NCI-H226 (cell line): Measurements from ENCODE around the gene SUPT6H.
"Not testable (repeated sequence)": the region's sequence is repeated elsewhere in the genome, so short reads cannot be mapped to it uniquely, and the experiment has no call there.

Experiments used
- DNase-seq: peaks from one replicate; pipeline ENCODE4 v3.0.0-alpha.2; 2015

Gene SUPT6H

DNA sequence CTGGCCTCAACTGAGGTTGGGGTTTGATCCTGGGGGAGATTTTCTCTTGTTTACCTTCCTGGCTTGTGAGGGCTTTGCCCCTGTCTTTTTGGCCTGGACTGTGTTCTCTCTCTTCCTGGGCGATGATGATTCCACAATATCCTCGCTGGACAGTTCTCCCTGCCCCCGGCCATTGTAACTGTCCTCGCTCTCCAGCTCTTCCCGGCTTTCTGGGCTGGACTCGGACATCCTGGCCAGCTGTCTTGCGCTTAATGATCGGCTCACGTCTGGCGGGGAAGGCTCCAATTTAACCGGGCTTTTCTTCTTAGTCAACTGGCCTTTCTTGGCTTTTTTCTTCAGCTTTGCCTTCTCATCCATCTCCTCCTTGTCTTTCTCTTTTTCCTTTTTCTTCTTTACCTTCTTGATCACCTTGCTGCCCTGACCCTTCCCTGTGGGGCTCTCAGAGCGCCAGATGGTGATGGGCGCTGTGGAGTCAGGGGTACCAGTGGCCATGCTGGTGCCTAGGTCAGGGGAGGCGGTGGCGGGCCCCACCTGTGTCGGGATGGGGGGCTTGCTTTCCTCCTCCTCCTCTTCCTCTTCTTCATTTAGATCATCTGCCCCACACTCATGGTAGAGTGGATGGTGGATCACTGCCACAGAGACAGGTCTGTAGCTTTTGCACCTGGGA, 41.7 kb downstream of the SUPT6H start:
- no peak for DNase-seq

DNA sequence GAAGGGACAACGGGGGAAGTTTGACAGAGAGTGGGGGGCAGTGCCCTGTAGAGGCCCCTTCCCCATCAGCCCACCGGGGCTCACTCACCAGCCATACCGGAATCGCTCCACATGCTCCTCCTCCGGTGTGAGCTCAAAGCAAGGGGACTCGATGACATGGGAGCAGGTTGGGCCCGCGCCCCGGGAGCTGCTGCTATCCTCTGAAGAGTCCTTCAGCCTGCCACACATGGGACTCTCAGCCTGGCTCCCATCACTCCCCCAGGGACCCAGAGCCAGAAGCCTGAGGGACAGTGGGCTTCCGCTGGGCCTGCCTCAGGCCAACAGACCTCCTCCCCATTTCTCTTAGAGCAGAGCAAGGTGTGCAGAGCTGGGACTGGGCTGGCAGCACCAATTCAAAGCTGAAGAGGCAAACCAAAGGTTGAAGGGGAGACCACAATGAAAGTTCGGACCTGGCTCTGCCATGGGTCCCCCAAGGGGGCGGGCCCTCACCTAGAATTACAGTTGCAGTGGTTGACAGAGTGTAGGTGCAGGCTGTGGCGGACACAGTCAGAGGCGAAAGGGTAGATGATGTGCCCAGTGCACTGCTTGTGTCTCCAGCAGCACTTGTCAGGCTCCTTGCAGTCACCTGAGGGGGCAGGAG, 42.3 kb downstream of the SUPT6H start:
- no peak for DNase-seq

DNA sequence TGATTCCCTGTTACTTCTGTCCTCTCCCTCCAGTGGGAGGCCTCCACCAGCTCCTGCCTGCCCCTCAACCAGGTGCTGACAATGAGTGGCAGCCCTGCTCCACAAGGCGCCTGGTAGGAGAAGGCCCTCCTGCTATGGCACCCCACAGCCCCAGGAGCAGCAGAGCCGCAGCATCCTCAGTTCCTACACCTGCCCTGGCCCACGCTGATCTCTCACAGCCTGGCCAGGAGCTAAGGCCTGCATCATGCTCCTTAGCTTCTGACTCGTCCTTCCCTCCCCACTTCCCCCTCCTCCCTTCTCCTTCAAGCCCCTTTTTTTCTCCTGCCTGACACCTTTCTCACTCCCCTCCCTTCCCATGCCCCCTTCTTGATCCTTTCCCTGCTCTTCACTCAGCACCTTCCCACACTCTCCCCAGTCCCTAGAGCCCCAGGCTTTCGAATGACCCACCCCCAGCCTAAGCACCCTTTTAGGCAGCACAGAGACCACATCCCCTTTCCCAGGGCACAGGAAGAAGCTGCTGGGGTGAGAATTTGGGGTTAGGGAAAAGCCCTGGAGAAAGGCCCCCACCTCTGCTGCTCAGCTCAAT, 43.2 kb downstream of the SUPT6H start:
- no peak for DNase-seq

DNA sequence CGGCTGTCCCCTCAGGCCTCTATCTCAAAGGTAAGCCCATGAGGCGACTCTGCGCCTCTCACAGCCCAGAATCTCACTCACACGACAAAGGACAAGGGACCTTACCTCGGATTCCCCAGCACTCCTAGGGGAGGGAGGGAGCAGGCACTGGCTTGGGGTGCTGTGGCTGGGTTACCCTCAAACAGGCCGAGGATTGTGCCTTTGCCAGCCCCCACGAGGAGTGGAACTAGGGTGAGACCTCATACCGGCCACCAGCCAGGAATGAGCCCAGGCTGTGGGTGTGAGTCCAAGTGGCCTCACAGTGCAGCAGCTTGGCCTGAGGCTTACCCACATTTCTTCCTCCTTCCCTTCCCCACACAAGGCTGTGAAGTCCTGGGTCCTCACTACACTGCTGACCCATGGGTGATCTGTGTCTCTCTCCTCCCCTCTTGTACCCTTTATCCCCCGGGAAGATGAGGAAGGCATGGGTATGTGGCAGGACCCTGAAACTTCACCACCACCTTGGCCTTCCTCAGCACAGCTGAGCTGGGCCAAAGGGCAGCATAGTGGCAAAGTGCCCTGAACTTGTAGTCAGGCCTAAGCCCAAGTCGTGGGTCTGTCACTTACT, 43.8 kb downstream of the SUPT6H start:
- DNase-seq: no peak

DNA sequence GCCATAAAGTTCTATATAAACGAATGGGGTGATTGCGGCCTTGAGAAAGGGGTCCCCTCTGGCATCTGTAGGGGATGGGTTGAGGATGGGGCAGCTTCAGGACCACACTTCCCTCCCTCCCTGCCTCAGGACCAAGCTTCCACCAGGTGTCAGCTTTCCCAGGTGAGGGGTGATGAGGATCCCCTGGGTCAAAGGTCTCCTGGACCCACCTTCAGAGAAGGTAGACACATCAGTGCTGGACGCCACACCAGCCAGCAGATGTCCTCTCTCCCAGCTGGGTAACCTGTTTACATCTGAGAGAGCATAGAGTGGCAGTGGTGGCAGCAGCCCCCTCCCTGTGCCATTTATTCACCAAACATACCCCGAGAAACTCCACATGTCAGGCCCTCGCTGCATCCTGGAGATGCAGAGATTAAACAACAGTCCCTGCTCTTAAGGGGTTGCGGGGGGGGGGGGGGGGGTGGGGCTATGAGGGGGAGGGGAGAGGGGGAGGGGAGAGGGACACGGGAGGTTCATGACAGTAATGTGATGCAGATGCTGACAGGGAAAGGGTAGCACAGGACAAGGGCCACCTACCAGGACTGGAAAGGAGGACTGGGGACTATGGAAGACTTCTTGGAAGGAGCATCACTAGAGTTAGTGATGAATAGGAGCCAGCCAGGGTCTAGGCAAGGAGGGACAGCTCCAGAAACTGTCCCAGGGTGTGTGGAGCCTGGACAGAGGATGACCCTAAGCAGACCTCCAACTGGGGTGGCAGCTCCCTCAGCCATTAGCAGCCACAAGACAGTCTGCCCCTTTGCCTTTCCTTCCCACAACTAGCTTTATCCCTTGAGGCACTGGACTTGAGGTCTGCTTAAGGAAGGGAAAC, 44.7 kb downstream of the SUPT6H start:
- DNase-seq: no peak

DNA sequence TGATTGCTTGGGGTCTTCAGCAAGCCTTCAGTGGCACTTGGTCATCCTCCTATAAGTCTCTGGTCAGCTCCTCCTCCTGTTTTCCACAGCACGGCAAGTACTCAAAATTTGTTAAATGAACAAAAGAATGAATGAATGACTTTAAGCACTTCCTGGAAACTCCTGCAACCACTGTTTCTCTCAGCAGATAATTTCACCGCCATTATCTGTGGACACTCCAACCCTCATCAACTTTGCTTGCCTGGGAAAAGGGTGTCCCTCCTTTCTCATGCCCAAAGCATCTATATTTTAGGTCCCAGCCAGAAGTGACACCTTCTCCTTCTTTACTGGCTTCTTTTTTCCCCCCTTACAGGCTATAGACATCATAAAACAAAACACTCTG, 45.3 kb downstream of the SUPT6H start:
- DNase-seq: no peak

DNA sequence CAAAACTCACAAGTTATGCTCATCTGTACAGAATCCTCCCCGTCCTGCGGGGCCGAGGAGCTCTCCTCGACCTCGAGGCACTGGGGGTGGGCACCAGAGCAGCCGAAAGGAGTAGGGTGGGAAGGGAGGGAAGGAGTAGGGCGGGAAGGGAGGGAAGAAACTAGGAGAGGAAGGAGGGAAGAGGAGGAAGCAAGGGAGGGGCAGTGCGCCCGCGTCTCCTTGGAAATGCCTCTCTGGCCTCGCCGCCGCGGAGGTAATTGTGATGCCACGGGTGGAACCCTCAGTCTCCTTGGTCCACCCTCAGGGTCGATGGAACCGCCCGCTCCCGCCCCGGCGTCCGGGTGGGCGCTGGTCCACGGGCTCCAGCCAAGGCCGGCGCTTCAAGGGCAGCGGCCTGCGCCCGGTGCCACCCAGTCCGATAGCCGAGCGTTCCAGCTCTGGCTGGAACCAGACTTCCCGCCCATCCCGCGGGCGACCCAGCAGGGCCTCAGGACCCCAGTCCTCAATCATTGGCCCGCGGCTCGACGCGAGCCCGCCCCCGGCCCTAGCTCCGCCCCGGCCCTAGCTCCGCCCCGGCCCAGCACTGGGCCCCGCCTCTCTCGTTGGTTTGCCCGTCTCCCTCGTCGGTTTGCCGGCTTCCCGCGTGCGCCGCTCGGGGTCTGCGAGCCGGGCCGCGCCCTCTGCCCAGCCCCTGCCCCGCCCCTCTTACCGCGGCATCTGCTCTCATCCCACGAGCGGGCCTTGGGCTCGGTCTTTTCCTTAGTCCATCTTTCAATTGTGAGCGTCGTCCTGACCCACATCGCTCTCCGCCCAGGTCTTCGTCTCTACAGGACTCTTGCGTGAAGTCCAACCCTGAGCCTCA, 49.1 kb downstream of the SUPT6H start:
- DNase-seq: peak; percentile 90

DNA sequence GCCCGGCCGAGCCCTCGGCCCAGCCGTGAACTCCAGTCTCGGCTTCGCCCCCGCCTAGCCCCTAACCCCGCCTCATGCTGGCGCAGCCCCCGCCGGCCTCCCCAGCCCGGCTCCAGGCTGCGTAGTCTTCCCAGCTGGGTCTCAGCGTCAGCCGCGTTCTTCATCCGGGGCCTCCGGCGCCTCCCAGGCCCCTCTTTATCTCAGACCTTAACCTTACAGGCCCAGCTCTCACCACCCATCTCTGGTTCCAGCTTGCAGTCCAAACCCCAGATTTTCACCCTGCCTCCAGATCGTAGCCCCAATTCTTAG, 49.7 kb downstream of the SUPT6H start, which contains the start of gene PROCA1:
Gene PROCA1 (minus strand): TSS at position 166 of the 309 bp plus-strand sequence. CDS start 228 bp downstream, outside the sequence.
- DNase-seq: no peak

DNA sequence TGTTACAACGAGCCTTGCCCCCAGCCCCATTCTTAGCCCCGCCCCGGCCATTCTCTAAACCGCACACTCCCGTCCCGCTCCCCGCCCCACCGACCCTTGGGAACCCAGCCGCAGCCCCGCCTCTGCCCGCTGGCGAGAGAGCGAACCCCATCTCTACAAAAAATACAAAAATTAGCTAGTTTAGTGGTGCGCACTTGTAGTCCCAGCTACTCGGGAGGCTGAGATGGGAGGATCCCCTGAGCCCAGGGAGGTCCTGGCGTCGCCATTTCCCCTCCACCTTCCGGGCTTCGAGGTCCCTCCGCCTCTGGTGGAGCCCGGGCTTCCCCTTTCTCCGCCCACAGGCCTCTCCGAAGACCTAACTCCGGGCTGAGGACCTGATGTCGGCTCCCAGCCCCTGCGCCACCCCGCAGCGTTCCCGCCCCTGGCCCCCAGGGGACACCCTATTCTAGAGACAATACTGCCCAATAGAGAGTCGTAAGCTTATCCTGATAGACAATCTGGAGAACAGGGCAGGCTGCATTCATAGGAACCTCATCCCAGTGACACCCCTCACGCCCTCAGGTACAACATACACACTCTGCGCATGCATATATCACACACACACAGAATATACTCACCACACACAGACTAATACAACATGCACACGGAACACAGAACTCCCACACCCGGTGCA, 50.2 kb downstream of the SUPT6H start:
- DNase-seq: no peak

DNA sequence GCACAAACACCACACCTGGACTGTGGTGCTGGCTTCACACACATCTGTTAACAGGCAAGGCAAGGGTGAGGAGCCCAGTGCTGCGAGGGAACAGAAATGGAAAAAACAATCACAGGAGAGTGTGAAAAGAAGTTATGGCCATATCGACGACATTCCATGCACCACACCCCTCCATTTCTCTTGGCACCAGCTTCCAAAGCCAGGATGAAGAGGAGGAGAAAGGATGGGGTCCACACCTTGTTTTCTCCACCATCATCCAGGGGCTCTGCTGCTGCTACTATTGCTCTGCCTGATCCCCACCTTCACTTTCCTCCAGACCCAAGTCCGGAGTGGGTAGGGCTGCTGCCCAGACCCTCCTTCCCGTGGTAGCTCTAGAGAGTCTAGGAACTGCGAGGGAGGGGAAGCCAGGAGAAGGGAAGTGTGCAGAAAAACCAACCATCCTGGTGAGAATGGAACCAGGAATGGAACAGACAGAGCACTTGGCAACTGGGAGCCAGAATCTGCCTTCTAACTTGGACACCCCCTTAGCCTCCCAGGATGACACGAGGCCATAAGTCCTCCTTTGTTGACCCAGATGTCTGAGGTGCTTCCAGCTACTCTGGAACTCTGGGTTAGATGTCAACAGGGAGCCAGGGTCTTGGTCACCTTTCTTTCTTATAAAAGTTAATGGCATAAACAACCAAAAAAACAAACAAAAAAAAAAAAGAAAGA, 50.9 kb downstream of the SUPT6H start:
- no peak for DNase-seq

DNA sequence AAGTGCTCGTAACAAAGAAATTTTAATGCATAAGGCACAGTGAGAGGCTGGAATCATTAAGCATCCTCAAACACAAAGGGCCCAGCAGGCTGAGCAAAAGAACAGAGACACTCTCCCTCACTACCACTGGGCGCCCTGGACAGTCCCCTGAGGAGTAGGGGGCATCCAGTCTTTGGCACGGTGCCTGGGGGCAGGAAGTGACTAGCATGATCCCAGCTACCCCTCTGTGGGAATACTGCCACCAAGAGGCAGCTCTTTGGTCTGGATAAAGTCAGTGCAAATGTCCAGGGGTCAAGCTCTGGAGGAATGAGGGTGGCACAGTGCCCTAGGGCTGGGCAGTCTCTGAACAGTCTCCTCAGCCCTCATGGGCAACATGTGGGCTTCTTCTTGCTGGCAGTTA, 52.3 kb downstream of the SUPT6H start:
- DNase-seq: no peak

DNA sequence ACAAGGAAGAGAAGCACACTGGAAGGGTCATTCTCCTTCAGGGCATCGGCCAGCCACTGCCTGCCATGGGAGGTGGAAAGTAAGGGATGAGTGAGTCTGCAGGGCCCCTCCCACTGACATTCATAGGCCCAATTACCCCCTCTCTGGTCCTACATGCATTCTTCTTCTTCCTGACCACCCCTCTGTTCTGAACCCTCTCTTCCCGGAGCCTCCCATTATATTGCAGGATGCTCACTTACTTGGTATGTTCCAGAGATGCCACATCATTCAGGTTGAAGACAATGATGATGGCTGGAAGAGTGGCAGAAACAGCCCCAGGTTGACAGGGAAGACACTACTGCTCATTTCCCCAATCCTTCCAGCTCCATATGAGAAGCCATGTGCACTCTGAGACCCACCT, 53.2 kb downstream of the SUPT6H start:
- DNase-seq: no peak

DNA sequence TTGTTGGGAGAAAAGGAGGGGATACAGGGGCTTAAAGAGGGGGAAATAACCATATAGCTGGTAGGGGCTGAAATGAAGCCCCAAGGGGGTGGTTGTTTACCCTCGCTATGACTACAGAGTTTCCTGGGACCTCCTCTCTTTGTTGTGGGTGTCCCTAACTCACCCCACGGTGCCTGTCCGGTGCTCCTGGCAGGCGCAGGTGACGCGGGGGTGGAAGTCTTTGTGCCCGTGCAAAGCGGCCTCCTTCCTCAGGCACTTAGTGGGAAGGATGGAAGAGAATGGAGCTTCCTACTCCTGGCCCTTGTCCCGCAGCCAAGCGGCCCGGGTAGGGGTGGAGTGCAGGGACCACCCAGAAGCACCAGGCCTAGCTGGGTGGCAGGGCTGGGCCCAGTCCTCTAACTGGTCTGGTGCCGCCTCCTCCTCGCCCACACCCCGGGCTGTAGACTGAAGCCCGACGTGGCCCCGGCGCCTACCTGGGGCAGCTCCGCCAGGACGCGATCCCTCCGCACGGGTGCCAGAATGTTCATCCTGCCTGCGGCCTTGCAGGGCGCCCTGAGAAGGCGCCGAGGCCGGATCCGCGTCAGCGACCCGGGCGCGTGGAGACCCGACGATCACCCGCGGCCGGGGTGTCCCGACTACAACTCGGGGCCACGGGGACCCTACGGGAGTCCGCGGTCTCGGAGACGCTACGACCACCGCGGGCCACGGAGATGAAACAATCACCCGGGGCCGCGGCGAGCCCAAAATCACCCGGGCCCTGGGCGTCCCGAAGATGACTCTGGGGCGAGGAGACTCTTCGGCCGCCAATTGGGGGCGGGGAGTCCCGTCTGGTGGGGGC, 55.0 kb downstream of the SUPT6H start:
- no peak for DNase-seq

DNA sequence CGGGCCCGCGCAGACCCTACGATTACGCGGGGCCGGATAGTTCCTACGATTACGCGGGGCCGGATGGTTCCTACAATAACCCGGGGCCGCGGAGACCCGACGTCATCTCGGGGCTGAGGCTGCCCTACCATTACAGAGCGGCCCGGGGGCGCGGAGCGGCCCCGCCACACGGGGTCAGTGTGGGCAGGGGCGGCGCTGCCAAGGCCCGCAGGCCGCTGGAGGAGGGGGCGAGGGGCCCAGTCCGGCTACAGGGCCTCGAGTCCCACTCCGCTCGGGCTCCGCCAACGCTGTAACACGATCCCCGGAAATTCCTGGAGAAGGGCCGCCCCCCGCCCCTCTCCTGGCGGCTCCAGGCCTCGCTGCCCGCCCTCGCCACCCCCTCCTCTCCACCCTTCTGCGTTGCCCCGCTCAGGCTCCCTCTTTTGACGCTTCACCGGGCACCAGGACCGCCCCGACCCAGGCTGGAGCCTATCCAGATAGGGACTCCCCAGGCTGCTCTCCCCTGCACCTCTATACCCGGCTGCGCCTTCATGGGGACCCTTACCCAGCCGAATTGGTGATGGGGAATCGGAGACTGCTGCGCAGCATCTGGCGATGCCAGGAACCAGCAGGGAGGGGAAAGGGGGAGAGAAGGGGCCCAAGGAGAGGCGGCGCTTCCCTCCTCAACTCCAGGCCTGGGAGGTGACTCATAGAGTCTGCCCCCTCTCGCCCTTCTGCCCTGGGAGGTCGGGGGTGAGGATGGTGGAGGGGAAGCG, 55.8 kb downstream of the SUPT6H start, which contains the start of gene RAB34:
Gene RAB34 (minus strand): TSS at position 291 of the 755 bp plus-strand sequence. CDS start 602 bp downstream, outside the sequence.
- peak; percentile 94 for DNase-seq

DNA sequence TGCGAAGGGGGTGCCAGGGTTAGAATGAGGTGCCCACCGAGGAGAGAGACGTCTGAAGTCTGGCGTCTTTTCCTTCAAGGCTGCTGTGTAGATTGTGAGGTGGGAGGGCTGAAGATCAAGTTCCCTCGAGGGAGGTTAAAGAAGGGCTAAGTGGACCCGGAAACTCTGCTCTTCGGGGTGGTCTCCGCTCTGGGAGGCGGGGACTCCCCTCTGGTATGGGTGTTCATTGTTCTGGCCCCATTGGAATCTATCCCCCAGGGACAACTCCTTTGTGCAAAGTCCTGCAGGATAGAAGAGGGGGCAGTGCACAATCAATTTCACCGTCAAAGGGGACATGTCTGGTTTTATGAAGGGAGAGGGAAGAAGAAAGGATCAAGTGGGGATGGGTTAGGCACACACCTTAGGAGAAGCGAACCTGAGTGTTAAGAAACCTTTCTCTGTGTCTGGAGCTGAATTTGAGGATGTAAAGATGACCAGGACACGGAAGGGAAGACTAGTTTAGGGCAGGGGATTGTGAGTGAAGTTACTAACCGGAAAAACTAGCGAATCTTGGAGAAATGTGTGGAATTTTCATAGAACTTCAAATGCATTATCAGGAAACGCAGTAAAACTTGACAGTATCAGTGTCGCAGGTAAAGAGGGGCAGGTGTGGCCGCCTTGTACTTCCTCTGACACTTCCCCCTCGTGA, 56.5 kb downstream of the SUPT6H start:
- DNase-seq: no peak

DNA sequence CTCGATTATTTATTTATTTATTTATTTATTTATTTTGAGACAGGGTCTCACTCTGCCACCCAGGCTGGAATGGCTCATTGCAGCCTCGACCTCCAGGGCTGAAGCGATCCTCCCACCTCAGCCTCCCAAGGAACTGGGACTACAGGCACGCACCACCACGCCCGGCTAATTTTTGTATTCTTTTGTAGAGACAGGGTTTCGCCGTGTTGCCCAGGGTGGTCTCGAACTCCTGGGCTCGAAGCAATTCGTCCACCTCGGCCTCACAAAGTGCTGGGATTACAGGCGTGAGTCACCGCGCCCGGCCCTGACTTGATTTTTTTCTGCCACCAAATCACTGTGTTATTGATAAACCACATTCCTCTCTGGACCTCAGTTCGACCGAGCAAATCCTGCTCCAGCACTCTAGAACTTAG, 57.0 kb downstream of the SUPT6H start:
- no peak for DNase-seq

DNA sequence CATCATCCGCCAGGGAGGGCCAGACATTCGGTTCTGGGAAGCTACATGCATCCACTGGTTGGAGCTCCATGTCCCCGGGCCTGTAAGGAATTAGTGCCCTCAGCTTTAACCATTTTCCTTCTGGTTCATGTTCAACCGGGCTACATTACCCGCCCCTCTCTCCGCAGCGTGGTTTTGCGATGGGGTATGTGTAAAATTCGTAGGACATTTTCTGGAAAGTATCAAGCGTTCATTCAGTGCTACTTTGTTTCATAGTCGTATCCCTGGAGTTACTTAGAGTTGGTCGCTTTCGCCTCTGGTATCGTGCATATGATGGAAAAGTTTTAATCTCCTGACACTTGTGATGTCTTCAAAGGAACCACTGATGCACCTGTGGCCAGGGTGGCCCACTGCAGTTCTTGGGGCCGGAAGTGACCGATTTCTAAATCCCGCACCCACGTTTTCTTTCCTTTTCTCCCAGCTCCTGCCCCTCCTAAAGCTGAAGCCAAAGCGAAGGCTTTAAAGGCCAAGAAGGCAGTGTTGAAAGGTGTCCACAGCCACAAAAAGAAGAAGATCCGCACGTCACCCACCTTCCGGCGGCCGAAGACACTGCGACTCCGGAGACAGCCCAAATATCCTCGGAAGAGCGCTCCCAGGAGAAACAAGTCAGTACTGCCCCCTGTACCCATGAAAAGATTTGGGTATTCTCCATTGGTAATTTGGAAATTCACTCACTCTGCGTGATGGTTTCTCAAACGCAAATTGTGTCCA, 58.4 kb downstream of the SUPT6H start:
- DNase-seq: no peak

DNA sequence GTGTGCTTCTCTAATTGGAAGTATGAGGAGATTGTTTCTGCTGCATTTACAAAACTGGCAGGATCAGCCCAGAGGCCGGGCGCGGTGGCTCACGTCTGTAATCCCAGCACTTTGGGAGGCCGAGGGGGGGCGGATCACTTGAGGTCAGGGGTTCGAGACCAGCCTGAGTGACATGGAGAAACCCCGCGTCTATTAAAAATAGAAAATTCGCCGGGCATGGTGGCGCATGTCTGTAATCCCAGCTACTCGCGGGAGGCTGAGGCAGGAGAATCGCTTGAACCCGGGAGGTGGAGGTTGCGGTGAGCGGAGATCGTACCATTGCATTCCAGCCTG, 59.0 kb downstream of the SUPT6H start:
- not testable (repeated sequence) for DNase-seq
